SK-N-SH (cell line): ENCODE data around the gene NLK.

Experiments
- EP300 ChIP-seq, 2 experiments: IDR thresholded peaks; 2 replicates each; pipeline versions ENCODE4 v1.4.0 to v1.6.1; 2012; ENCODE audit warnings: borderline replicate concordance in 1 of 2, low read depth in 1 of 2, low read length in 1 of 2
- MXI1 ChIP-seq: IDR thresholded peaks from 2 replicates; pipeline ENCODE4 v1.6.1; 2012; ENCODE audit warnings: mild to moderate bottlenecking, low read depth, low read length, improper control_type of control experiment
- PBX3 ChIP-seq: IDR thresholded peaks from 2 replicates; pipeline ENCODE4; 2012
- POLR2AphosphoS5 ChIP-seq: IDR thresholded peaks from 2 replicates; pipeline ENCODE4 v1.6.1; 2012; ENCODE audit warnings: low read depth, low read length
- RCOR1 ChIP-seq: fragments of 150-350 bp; IDR thresholded peaks from 2 replicates; pipeline ENCODE4 v1.6.1; 2017; ENCODE audit warnings: antibody characterized with exemption, low read length
- RFX5 ChIP-seq: IDR thresholded peaks from 2 replicates; pipeline ENCODE4 v1.6.1; 2012; ENCODE audit warnings: mild to moderate bottlenecking, improper control_type of control experiment, low read length
- TAF1 ChIP-seq: IDR thresholded peaks from 2 replicates; pipeline ENCODE4 v1.6.1; 2012; ENCODE audit warnings: low read depth, mild to moderate bottlenecking, low read length, moderate library complexity, borderline replicate concordance
- TCF12 ChIP-seq: IDR thresholded peaks from 2 replicates; pipeline ENCODE4 v1.4.0; 2012
- YY1 ChIP-seq: IDR thresholded peaks from 2 replicates; pipeline ENCODE4 v1.4.0; 2012; ENCODE audit warnings: low read depth, mild to moderate bottlenecking
- ZBTB33 ChIP-seq: IDR thresholded peaks from 2 replicates; pipeline ENCODE4 v1.4.0; 2012; ENCODE audit warnings: low read depth, borderline replicate concordance
- TF ChIP-seq, protein P1 (sequence below): fragments of 200-600 bp; sonication (generic); IDR thresholded peaks from 2 replicates; pipeline ENCODE4 v1.6.1; 2017; ENCODE audit warnings: antibody characterized with exemption, mild to moderate bottlenecking, moderate library complexity

- TF ChIP-seq, protein P1, sequence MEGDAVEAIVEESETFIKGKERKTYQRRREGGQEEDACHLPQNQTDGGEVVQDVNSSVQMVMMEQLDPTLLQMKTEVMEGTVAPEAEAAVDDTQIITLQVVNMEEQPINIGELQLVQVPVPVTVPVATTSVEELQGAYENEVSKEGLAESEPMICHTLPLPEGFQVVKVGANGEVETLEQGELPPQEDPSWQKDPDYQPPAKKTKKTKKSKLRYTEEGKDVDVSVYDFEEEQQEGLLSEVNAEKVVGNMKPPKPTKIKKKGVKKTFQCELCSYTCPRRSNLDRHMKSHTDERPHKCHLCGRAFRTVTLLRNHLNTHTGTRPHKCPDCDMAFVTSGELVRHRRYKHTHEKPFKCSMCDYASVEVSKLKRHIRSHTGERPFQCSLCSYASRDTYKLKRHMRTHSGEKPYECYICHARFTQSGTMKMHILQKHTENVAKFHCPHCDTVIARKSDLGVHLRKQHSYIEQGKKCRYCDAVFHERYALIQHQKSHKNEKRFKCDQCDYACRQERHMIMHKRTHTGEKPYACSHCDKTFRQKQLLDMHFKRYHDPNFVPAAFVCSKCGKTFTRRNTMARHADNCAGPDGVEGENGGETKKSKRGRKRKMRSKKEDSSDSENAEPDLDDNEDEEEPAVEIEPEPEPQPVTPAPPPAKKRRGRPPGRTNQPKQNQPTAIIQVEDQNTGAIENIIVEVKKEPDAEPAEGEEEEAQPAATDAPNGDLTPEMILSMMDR: no peak
- no peak for TF ChIP-seq YY1
- TF ChIP-seq PBX3: no peak
- no peak for TF ChIP-seq MXI1
- no peak for TF ChIP-seq RCOR1
- no peak for TF ChIP-seq RFX5
- TF ChIP-seq EP300 (IDR thresholded peaks at IDR 0.05; ENCODE audit: borderline replicate concordance in 1 of 2, low read depth in 1 of 2, low read length in 1 of 2): no peak
- no peak for TF ChIP-seq TAF1
- TF ChIP-seq ZBTB33: no peak
- no peak for TF ChIP-seq TCF12
- TF ChIP-seq POLR2AphosphoS5: no peak
Measured at GRCh38 chr17:28225867-28226266, 183.4 kb downstream of the NLK start.
